HG02759 (cell line): ENCODE measurements around the gene F2R.
"Not testable (repeated sequence)": the region's sequence is repeated elsewhere in the genome, so short reads cannot be mapped to it uniquely, and the experiment has no call there.

ENCODE experiments used
- ATAC-seq: cut with Tn5 transposase; IDR thresholded peaks from one replicate; pipeline ENCODE4 v1.9.1; 2021; ENCODE audit warnings: mild to moderate bottlenecking, moderate library complexity; ENCODE audit not compliant: unreplicated experiment

The F2R gene

DNA sequence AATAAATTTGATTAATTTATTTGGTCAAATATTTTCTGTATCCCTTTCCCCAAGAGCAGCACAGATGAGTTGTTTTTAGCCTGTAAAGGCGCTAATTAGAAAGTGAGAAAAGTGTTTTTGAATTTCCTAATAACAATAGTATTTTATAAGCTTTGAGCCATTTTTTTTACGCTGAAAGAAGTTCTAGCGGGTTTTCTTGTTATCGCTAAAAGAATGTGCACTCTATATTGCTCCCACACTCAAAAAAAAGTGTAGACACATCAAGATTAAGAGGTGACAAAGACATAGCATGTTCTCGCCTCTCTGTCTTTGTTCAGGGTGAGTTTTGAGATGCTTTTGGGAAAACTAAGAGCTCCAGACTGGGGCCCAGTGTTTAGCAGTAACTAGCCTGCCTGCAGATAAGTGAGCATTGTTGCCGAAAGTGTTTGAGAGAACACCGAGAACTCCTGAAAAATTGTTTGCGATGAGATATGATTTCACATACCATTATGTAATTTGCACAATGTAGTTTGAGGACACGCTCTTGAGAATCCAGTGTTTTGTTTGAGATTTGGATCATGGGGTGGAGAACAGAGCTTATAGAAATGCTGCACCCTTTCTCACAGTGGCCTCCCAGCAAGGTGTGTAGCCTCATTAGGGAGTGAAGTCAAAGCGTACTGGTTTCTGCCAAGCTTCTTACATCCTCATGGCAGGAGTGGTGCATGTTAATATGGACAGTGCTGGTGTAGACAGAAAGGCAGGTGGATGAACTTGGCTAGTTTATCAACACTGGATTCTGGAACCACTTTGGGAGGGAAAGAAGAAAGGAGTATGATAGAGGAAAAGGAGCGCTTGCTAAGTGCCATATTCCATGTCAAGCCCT is 1.5 kb downstream of the F2R start:
- ATAC-seq = no peak

DNA sequence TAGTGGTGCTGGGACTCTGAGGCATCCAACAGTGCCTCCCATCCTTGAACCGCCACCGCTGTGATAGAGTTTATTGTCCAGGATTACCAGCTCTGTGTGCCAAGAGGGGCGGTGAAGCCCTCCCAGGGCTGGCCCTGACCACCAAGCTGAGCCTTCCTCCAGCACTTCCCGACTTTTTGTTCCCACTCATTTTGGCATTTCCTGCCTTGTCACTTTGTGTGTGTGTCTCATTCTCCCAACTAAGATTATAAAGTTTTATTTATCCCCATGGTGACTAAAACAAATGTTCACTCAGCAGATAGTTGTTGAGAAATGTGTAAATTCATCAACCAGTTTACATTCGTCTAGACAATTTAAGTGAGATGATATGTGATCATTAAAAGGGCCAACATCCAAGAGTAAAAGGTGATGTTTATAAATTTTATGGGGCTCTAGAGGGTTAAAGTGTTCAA is 2.5 kb downstream of the F2R start:
- no peak for ATAC-seq

DNA sequence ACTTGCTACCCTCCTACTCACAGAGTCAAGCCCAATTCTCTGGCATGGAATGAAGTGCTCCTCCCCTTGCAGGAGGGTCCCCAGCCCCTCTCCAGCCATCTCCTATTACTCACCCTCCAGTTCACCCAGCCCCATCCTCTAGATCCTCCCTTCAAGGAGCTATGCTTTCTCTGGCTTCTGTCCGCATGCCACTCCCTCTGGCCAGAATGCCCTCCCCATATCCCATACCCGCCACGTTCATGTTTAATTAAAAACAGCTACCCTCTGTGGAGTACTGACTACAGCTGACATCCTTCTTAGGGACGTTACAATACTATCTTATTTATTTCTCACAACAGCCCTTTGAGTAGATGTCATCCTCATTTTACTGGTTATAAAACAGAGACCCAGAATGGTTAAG is 3.0 kb downstream of the F2R start:
- ATAC-seq = no peak

DNA sequence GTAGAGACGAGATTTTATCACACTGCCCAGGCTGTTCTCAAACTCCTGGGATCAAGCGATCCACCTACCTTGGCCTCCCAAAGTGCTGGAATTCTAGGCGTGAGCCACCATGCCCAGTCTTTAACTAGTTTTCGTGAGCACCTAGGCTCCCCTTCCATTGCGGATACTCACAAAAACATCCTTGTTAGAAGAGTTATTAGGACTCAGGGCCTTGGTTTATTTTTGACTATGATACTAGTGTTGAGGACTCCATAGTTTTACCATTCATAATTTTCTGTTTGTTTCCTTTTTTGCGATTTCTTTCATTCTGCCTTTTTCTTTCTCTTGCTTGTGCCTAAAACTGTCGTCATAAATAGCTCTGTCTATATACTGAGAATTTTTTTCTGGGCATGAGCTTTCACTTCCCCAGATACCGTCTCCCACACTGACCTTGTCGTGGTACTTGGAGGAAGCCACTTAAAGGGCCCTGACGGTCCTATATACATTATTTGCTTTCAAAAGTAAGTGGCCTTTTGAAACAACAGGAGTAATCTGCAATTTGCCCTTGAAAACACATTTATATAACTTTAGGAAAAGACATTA is 5.2 kb downstream of the F2R start:
- peak; percentile 92 for ATAC-seq

DNA sequence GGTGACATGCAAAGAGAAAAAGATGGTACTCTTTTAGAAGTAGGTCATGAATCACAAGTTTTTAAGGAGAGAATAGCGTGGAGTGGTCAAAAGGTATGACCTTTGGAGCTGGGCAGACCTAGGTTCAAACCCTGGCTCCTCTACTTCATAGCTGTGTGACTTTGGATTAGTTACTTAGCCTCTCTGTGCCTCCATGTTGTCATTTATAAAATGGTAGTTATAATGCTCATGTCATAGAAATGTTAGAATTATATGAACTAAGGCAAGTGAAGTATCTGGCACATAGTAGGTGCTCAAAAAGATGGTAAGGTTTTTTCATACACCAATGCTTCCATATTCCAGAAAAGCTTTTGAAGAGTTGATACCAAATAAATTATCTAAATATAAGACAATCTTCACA is 7.3 kb downstream of the F2R start:
- ATAC-seq = no peak

DNA sequence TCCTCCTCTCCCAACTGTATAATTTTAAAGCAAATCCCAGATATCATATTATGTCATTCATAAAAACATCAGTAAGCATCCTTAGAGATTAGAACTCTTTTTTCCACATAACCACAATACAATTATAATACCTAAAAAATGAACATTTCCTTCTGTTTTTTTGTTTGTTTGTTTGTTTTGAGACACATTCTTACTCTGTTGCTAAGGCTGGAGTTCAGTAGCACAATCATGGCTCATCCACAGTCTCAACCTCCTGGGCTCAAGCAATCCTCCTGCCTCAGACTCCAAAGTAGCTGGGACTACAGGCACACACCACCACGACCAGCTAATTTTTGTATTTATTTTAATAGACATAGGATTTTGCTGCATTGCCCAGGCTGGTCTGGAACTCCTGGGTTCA is 8.0 kb downstream of the F2R start:
- ATAC-seq = no peak

DNA sequence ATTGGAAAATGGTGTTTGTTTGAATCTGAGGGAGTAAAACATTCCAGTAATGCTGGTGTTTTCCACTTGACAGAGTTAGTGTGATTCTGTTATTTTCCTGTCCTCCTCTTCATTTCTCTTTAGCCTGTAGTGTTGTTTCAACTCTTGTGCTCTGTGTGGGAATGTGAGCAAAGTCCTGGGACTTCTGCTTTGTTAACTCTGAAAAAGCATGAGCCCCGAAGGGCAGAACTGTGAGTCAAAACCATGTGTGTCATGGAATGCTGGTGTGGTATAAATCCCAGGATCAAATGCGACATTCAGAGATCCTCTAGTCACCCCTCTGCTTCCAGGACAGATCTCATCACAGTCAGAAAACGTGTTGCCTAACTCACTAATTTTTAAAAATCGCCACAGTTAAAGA is 8.9 kb downstream of the F2R start:
- ATAC-seq = no peak

DNA sequence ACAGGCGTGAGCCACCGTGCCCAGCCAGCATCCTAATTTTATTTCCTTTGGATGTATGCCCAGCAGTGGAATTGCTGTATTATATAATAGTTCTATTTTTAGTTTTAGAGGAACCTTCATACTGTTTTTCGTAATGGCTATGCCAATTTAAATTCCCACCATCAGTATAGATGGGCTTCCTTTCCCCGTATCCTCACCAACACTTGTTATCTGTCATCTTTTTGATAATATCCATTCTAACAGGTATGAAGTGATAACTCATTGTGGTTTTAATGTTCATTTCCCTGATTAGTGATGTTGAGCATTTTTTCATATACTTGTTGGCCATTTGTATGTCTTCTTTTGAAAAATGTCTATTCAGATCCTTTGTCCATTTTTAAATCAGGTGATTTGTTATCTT is 13.0 kb downstream of the F2R start:
- no peak for ATAC-seq

DNA sequence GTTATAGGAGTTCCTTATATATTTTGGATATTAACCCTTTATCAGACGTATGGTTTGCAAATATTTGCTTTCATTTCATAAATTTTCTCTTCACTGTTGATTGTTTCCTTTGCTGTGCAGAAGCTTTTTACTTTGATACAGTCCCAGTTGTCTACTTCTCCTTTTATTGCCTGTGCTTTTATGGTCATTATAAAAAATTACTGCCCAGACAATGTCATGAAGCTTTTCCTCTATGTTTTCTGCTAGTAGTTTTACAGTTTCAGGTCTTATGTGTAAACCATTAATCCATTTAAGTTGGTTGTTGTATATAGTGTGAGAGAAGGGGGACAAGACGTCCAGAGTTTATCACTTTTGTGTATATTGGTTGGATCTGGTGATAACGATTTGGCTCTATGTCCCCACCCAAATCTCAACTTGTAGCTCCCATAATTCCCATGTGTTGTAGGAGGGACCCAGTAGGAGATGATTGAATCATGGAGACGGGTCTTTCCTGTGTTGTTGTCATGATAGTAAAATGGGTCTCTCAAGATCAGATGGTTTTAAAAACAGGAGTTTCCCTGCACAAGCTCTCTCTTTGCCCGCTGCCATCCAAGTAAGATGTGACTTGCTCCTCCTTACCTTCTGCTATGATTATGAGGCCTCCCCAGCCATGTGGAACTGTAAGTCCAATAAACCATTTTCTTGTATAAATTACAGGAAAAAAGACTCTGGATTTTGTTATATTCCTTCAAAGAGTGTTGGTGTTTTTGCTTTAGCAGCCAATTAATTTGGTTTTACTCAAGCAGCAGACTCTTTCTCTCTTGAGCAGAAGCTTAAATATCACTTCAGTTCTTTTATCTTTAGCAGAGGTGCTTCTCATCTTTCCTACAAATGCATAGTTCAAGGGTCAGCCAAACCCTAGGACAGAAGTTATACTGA is 13.7 kb downstream of the F2R start:
- ATAC-seq = no peak

DNA sequence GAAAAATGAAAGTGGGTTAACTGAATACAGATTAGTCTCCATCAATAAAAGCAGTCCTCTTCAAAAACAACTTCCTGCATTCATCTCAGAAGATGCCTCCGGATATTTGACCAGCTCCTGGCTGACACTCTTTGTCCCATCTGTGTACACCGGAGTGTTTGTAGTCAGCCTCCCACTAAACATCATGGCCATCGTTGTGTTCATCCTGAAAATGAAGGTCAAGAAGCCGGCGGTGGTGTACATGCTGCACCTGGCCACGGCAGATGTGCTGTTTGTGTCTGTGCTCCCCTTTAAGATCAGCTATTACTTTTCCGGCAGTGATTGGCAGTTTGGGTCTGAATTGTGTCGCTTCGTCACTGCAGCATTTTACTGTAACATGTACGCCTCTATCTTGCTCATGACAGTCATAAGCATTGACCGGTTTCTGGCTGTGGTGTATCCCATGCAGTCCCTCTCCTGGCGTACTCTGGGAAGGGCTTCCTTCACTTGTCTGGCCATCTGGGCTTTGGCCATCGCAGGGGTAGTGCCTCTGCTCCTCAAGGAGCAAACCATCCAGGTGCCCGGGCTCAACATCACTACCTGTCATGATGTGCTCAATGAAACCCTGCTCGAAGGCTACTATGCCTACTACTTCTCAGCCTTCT is 16.6 kb downstream of the F2R start:
- ATAC-seq = no peak

DNA sequence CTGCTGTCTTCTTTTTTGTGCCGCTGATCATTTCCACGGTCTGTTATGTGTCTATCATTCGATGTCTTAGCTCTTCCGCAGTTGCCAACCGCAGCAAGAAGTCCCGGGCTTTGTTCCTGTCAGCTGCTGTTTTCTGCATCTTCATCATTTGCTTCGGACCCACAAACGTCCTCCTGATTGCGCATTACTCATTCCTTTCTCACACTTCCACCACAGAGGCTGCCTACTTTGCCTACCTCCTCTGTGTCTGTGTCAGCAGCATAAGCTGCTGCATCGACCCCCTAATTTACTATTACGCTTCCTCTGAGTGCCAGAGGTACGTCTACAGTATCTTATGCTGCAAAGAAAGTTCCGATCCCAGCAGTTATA is 17.1 kb downstream of the F2R start:
- no peak for ATAC-seq

DNA sequence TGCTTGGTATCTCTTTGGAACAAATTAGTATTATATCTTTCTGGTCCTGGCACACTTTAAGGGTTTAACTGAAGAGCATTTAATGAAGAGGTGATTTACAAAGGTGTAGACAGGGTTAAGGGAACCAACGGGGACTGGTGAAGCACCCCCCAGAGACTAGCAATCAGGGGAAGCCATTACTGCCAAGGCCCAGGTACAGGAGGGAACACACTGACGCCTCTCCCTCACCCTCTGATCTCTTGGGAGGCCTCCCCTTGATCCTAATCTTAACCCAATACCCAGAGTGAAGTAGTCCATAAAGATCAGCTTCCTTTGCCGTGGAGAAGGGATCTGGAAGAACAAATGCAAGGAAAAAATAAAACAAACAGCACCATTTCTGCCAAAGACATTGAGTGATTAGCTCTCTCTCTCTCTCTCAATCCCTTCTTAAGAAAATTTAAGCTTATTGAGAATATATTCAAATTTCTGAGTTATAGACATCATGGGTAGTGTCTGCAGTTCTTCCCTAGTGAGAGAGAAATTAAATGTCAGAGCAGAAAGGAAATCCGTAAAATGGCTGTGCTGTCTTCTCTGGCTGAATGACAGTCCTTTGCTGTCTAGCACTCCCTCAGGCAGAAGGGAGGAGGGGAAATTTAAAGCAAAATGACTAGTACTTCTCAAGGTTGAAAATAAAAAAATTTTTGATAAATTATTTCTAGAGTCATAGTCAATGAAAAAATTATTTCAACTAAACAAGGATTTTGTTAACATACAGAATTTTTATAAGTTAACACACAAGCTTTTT is 20.0 kb downstream of the F2R start:
- ATAC-seq = no peak

DNA sequence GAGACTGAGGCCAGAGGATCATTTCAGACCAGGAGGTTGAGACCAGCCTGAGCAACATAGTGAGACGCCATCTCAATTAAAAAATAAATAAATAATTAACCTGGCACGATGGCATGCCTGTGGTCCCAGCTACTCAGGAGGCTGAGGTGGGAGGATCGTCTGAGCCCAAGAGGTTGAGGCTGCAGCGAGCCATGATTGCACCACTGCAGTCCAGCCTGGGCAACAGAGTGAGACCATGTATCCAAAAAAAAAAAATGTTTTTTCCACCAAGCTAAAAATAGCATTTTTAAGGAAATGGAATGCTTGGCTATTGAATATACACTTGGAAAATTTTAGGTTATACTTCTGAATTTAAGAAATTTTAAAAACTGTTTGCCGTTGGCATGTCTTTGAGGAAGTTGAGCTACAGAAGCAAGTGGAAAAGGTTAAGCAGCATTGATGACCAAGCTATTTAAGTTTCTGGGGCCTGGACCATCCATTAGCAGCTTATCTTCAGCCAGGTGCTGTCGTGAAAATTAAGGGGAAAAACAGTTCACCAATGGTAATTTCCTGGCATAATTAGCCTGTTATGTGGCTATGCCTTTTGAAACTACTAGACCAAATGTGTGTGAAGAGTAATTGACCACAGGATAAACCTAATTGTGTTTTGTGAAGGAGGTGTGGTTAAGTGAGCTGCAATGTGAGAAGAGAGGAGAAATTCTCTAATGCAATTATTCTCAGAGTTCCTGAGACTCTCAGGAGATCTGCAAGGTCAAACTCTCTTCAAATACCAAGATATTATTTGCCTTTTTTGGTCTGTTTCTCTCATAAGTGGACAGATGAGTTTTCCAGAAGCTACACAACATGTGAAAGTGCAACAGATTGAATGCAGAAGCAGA is 21.0 kb downstream of the F2R start:
- no peak for ATAC-seq

DNA sequence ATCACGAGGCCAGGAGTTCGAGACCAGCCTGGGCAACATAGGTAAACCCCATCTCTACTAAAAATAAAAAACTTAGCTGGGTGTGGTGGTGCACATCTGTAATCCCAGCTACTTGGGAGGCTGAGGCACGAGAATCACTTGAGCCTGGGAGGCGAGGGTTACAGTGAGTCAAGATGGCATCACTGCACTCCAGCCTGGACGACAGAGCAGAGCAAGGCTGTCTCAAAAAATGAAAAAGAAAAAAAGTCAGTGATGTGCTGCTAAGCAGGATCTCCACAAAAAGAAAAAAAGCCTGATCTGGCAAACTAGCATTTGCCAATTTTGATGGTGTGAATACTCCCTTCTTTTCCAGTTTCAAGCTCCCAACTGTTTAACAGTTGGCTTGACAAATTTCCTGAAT is 21.9 kb downstream of the F2R start:
- ATAC-seq = no peak

DNA sequence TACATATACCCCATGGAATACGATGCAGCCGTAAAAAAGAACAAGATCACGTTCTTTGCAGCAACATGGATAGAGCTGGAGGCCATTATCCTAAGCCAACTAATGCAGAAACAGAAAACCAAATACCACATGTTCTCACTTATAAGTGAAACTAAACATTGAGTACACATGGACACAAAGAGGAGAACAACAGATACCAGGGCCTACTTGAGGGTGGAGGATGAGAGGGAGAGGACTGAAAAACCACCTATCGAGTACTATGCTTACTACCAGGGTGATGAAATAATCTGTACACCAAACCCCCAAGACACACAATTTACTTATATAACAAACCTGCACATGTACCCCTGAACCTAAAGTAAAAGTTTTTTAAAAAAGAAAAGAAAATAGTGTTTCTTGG is 25.6 kb downstream of the F2R start:
- ATAC-seq = not testable (repeated sequence)

DNA sequence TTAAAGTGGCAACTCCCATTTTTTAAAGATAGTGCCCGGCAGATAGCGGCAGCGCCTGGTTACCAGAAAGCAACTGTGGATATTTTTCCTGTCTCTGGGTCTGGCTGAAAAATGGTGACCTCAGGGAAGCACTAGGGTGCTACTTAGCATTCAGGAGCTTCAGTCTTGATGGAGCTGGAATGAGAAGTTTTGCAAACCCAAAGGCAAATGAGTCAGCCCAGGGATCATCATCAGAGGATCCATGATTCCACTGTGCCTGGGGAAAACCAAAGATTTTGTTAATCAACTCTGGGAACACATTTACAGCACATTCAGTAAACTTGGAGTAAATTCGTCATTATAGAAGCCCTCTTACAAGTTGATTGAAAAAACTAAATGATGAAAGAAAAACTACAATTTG is 26.7 kb downstream of the F2R start:
- no peak for ATAC-seq

DNA sequence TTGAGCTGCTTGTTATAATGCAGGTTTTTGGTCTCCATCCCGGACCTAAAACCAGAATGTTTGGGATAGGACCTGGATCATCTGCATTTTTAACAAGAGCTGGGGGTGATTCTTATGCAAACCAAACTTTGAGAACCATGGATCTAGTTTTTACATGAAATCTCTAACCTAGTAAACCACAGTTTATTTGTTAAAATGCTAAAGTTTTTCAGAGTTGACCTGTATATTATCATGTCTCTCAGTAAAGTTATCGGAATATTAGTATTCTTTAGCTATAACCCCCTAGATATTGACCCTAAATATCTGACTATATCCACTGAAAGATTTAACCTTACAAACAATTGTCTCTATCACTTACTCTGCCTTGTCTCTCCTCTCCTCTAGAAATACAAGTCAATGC is 28.7 kb downstream of the F2R start:
- ATAC-seq = no peak

DNA sequence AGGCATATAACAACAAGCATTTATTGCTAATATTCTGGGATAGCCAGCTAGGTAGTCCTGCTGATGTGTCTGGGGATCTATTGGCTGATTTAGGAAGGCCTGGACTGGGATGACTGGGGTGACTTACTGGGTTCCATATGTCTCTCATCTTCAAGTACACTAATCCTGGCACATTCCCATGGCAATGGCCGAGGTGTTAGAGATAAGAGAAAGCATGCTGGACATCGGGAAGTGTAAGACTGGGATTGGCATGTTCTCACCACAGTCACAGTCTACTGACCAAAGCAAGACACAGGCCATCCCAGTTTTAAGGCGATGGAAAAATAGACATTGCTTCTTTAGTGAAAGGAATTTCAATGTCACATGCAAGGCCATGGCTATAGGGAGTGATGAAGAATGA is 29.7 kb downstream of the F2R start:
- ATAC-seq = no peak

DNA sequence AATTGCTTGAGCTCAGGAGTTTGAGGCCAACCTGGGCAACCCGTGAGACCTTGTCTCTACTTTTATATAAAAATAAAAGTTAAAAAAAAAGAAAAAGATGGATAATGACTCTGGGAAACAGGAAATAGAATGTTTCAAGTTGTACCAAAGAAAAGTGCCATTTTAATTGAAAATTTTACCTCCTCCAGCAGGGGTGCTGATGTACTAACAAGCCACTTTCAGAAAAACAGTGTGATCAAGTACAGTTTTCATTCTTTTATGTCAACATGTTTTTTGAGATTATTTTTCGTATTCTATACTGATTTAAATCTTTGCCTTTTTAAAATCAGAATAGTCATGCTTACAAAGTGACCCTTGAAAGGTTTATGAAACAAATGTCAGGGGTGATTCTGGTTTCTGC is 30.8 kb downstream of the F2R start:
- ATAC-seq = no peak
